ENCODE results near the gene EVA1C. TPM values are rescaled to one million over a fixed set of nuclear protein-coding genes. Genes with fewer than 3 reads are reported as not detected.

The EVA1C gene
- polyA plus RNA-seq, 1 of the 3 experiments (the other 2 are of a cell fraction) = 10.1 TPM

DNA sequence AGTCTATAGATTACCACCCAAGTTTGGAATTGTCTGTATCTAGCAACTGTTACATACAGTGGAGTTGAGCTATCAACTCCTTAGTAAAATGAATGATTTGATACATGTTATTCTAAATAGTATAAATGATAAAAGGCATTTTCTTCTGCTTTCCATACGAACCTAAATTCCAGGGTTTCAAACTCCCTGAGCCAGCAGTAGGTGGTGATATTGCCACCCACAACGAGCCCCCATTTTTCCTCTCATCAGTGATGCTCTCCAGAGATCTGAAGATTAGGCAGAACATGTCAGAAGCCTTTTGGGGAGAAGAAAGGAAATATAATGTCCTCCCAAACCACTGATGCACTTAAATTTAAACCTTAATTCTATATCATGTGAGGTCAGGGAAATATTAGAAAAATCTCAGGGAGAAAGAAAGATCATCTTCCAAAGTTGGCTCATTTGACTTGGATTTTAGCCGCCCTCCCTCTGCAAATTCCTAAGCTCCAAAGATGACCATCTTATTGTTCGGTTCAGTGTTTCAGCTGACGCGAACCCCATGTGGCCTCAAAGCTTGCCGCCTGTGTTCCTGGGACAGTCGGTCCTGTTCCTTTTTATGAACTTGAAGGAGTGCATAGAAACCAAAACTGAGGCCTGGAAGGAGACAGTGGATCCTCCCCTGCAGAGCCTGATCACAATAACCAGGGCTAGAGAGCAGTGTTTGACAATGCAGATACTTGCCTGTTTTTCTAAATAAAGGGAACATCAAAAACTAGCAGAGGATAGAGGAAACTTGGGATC is 2.3 kb downstream of the EVA1C start (continued):
- TF ChIP-seq EZH2phosphoT487 (IDR thresholded peaks at IDR 0.05; ENCODE audit: borderline replicate concordance, low read depth) (no peak), ELF1 (IDR thresholded peaks at IDR 0.05) (no peak), TCF12 (IDR thresholded peaks at IDR 0.05) (peak; percentile 23; the same call in 1 of the 2 replicates), RXRA (IDR thresholded peaks at IDR 0.05; ENCODE audit: borderline replicate concordance, low read depth) (no peak), NFIC (IDR thresholded peaks at IDR 0.05; ENCODE audit: borderline replicate concordance) (no peak), FOXM1 (IDR thresholded peaks at IDR 0.05; ENCODE audit: low read depth) (no peak), TEAD4 (IDR thresholded peaks at IDR 0.05; ENCODE audit: borderline replicate concordance, insufficient read depth) (no peak), FOXJ3 (CRISPR knock-in tag; IDR thresholded peaks at IDR 0.05) (no peak), RCOR1 (IDR thresholded peaks at IDR 0.05; ENCODE audit: low read length) (no peak)
- TF ChIP-seq, protein P1, sequence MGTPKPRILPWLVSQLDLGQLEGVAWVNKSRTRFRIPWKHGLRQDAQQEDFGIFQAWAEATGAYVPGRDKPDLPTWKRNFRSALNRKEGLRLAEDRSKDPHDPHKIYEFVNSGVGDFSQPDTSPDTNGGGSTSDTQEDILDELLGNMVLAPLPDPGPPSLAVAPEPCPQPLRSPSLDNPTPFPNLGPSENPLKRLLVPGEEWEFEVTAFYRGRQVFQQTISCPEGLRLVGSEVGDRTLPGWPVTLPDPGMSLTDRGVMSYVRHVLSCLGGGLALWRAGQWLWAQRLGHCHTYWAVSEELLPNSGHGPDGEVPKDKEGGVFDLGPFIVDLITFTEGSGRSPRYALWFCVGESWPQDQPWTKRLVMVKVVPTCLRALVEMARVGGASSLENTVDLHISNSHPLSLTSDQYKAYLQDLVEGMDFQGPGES (IDR thresholded peaks at IDR 0.05; ENCODE audit: low read depth, low read length) = no peak
- TF ChIP-seq, protein P2, sequence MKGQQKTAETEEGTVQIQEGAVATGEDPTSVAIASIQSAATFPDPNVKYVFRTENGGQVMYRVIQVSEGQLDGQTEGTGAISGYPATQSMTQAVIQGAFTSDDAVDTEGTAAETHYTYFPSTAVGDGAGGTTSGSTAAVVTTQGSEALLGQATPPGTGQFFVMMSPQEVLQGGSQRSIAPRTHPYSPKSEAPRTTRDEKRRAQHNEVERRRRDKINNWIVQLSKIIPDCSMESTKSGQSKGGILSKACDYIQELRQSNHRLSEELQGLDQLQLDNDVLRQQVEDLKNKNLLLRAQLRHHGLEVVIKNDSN (IDR thresholded peaks at IDR 0.05; ENCODE audit: borderline replicate concordance, low read depth) = no peak

DNA sequence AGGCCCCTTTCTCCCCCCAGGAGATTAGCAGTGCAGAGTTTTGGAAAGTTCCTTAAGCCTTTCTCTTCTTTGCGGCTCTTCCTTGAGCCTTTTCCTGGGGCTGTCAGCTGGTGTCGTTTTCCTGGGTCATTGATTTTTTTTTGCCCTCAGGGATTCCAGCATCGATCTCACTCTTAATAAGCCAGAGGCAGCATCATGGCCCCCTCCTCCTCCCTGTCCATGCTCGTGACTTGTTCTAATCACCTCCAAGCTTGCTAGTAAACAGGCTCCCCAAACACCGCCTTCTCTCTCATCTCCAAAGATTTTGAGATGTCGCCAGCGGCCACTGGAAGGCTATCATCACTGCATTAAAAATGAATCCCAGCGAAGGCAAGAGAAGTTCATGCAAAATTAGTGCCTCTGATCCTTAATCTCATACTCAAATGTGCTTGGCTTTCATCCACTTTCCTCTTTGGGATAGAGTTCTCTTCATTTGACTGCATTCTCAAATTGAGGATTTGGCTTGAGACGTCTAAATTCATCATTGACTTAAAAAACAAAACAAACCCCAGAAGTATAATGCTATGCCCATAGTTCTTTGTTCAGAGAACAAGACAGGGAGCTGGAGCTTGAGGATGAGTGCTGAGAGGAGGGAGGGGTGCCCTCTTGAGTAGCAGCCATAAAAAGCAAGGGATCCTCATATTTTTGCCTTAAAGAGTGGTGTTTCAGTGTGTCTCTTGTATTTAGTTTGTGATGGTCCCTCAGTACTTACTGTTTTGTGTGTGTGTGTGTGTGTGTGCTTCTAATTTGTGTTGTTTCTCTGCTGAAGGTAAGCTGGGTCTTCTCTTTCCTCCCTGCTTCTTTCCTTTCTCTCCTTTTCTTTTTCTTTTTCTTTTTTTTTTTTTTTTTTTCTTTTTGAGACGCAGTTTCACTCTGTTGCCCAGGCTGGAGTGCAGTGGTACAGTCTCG is 3.2 kb downstream of the EVA1C start:
- Histone ChIP-seq H4K20me1 (ENCODE audit: insufficient read depth) (no peaks in the 10 kb centered on the region), H3K36me3 (replicated peaks in 1 of 2; ENCODE audit: control insufficient read depth in 1 of 2, insufficient read depth in 2 of 2, low read length in 1 of 2) (peaks cover 0 to 1% of the 10 kb centered on the region in 2 experiments), H3F3A (replicated peaks; ENCODE audit: insufficient read depth) (peaks cover 14% of the 10 kb centered on the region), H3K79me2 (ENCODE audit: insufficient read depth) (peaks cover 77% of the 10 kb centered on the region), H3K4me1 (ENCODE audit: control insufficient read depth in 1 of 2, insufficient read depth in 2 of 2, low read depth in 1 of 2, low read length in 1 of 2) (peaks cover 13% of the 10 kb centered on the region in 2 experiments; a peak in 3 of 4 replicates), H3K4me3 (ENCODE audit: low read depth in 2 of 2, low read length in 1 of 2) (peak overlapping the region in 1 of 2 experiments; percentile 72; a peak in 1 of 4 replicates), H2AFZ (ENCODE audit: low read depth) (no peak overlapping the region), H3K27me3 (ENCODE audit: insufficient read depth) (no peaks in the 10 kb centered on the region), H3K9me3 (no peaks in the 10 kb centered on the region), H3K27ac (ENCODE audit: low read depth in 2 of 2, low read length in 1 of 2) (peak overlapping the region in 1 of 2 experiments; percentile 81; a peak in 1 of 4 replicates), H3K9me2 (no peaks in the 10 kb centered on the region), H3K9ac (peak overlapping the region; percentile 97; the same call in 1 of the 2 replicates), H3K4me2 (peak overlapping the region; percentile 97)
- ChIA-PET POLR2A (no interaction called here), CTCF (interaction anchor here (0.8 to 2.8 kb wide), 7 partner anchors 8 to 187 kb away, joined by 3 to 27 read pairs (median 8); no protein-coding TSS in a partner anchor)
- 83% methylated on average over 11 of the region's 11 CpGs for WGBS (ENCODE audit: low lambda C conversion rate)
- no peak for DNase-seq
- TF ChIP-seq RFX5 (IDR thresholded peaks at IDR 0.05; ENCODE audit: low read length) (no peak), NFIC (IDR thresholded peaks at IDR 0.05; ENCODE audit: borderline replicate concordance) (no peak), CHD2 (IDR thresholded peaks at IDR 0.05; ENCODE audit: low read length, partially characterized antibody) (no peak), SMC3 (IDR thresholded peaks at IDR 0.05; ENCODE audit: low read depth, low read length) (no peak), NRF1 (IDR thresholded peaks at IDR 0.05; ENCODE audit: low read depth, low read length) (no peak)
